VCaP (cell line): ENCODE data around the gene PPP1R9B.

ENCODE experiments used
- H3K27ac ChIP-seq: fragments of 450-650 bp; 2 replicates; pipeline ENCODE4 v1.5.1; 2017
- TF ChIP-seq, protein P1 (sequence below): fragments of 450-650 bp; conservative IDR thresholded peaks from 2 replicates; pipeline ENCODE4 v1.5.1; 2017; ENCODE audit warnings: mild to moderate bottlenecking, moderate library complexity

The PPP1R9B gene

DNA sequence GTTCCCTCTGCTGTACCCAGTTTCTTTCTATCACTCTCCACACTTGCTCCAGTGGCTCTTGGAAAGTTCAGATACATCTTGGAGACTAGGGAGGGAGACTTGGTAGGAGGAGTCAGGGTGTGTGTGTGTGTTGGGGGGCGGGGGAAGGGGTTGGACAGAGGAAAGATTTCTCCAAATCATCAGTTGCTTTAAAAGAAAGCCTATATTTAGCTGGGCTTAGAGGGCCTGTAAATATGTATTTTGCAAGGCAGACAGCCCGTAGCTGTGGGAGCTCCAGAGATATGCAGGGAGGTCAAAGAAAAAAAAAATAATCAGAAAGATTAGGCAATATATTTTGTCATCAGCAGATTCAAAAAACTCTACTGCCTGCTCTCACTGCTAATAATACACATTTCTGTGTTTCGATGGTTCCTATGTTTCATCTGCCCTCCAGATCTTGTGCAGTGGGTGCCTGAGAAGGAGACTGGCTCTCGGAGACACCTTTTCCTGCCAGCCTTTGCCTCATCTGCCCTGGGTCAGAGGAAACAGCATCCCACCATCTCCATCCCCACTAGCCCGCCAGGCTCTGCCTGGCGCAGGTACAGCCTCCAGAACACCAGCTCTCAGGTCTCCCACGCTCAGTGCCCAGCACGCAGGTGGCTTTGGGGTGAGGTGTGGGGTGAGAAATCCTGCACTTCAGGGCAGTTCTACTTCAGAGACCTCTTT is 4.8 kb upstream of the PPP1R9B start:
- TF ChIP-seq, protein P1, sequence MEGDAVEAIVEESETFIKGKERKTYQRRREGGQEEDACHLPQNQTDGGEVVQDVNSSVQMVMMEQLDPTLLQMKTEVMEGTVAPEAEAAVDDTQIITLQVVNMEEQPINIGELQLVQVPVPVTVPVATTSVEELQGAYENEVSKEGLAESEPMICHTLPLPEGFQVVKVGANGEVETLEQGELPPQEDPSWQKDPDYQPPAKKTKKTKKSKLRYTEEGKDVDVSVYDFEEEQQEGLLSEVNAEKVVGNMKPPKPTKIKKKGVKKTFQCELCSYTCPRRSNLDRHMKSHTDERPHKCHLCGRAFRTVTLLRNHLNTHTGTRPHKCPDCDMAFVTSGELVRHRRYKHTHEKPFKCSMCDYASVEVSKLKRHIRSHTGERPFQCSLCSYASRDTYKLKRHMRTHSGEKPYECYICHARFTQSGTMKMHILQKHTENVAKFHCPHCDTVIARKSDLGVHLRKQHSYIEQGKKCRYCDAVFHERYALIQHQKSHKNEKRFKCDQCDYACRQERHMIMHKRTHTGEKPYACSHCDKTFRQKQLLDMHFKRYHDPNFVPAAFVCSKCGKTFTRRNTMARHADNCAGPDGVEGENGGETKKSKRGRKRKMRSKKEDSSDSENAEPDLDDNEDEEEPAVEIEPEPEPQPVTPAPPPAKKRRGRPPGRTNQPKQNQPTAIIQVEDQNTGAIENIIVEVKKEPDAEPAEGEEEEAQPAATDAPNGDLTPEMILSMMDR: no peak
- no peak overlapping the region for H3K27ac ChIP-seq

DNA sequence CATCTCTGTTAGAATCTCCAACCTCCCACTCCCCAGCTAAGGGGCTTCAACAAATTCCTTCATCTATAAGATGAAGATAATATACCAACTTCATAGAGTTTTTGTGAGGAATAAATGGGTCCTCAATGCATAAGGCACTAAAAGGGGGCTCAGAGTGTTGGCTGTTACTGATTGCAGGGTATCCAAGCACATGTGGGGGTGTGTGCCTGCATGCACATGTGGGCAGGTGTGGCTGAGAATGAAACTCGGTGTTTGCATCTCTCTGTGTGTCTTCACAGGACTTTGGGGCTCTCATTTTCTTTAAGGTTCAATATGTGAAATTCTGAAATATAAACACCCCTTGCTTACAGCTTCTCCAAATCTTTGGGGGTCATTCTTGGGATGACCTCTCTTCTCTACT is 4.1 kb upstream of the PPP1R9B start:
- TF ChIP-seq, protein P1: no peak
- no peak overlapping the region for H3K27ac ChIP-seq

DNA sequence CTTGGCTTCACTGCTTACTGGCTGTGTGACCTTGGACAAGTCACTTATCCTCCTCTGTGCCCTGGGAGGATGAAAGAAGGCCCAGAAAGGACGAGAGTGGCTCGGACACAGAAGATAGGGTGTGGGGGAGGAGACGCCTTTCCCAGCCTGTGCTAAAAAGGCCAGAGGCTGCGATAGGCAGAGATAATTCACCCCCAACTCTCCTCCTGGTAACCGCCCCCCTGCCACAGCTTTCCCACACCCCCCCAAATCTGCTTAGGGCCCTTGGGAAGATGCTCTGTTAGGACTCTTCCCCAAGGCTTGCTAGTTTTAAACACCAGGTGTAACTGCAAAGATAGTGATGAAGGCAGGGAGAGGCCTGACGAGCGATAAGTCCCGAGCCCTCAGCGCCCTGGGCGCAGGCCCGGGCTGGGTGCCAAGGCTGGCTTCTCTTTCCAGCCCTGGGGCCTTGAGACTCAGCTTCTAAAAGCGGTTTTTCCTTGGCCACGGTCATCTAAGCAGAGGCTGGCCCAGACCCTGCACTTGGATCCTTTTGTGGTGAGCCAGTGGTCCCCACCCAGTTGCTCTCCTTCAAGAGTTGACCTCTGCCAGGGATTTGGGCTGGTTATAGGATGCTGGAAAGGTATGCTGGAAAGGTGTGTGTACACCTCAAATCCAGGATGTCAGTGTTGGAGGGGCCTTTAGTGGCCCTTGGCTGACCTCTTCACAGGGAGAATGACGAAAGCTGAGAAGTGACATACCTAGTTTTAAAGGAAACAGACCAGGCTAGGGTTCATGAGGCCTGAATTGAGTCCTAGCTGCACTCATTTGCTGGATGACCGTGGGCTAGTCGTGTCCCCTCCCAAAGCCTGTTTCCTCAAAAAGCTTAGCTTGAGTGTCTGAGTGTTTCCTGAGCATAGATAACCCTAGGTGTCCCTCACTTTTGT is 3.4 kb upstream of the PPP1R9B start:
- TF ChIP-seq, protein P1: no peak

DNA sequence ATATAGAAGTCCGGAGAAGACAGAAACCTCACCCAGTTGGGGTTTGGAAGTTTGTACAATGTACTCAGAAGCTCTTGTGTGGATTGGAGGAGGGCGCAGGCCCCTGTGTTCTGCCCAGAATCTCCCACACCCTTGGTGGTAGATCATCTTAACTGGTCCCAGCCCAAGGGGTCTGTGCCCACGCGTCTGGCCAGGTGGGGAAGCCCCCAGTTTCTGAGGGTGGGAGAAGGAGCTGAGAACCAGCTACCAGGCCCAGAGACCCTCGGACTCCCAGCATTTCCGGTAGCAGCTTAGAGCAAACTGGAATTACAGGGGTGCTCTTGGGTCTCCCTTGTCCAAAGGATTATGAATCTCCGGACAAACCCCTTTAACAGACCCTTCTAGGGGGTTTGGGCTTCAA is 2.3 kb upstream of the PPP1R9B start:
- TF ChIP-seq, protein P1: no peak
- H3K27ac ChIP-seq: no peak overlapping the region

More for the DNA sequence above, 3.4 kb upstream of the PPP1R9B start:
- H3K27ac ChIP-seq: no peak overlapping the region

DNA sequence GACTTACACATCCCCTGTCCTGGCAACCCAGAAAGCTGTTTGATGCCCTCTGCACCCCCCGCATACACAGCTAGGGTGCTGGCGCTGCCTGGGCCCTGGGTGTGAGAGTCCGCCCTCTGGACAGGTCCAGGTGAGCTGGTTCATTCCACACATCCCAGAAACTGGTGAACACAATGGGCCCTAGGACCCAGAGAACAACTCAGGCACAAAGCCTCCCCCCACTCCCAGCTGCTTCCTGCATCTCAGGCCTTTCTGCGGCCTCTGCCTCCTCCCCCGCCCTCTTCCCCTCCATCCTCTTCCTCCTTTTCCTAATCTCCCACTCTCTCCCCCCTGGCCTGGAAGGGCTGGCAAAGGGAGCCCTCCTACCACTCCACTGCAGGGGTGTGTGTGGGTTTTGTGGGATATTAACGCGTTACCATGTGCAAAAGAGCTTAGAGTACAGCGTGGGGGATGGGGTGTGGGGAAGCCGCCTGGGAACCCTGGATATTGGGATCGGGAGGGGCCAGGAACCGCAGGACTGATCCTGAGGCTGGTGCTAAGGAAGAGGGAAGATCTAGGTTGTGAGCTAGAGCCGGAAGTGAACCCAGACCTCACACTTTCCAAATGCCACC is 1.6 kb upstream of the PPP1R9B start:
- H3K27ac ChIP-seq: peak overlapping the region; percentile 86; the same call in 1 of the 2 replicates
- TF ChIP-seq, protein P1: no peak

DNA sequence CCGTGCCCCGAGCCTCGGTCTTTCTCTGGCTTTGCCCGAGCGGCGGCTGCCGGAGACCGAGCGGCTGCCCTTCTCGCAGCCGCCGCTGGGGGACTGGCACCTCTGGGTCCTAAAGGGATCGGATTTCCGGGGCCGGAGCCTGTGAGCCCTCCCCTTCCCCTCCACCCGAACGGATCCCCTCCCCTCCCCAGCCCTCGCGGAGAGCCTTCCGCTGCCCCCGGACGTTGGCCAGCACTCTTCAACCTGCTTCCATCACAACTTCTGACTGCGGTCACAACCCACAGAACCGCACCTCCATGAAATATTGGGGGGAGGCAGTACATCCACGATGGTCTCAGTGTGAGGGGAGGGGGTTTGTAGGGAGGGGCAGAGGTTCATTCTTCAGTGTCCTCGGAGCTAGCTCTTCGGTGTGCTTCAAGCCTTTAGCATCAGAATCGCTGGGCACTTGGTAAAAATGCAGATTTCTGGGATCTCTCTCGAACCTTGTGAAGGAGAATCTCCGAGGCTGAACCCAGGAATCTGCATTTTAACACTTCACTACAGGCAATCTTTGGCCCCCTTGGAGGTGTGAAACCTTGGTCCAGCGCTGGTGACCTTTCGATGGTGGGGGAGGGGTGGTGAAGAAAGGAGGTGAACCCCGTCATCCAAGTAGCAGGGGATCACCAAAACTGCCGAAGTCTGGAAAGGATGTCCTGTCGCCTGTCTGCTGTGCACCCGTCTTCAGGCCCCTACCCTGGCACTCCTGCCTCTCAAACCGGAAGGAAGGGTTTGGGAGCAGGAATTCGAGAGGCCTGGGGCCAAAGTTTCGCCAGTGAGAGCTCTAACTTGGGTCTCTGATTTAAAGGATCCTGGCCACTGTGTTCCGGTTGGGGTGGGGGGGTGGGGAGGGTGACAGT is 812 bp upstream of the PPP1R9B start:
- H3K27ac ChIP-seq: peak overlapping the region; percentile 86
- TF ChIP-seq, protein P1: peak; percentile 74
